ENCODE data around the gene SAP25. TPM values are rescaled to one million over a fixed set of nuclear protein-coding genes. Genes with fewer than 3 reads are reported as not detected.

Gene SAP25
- total and polyA plus RNA-seq, 2 donors (not counting 1 experiment from before 2014, with no cell fraction given): 51.7 to 71.9 TPM

- H3K27me3 ChIP-seq (replicated peaks in 1 of 4; ENCODE audit: control extremely low read depth in 1 of 4, control insufficient read depth in 3 of 4, insufficient read depth in 4 of 4, low read length in 3 of 4): no peaks in the 10 kb centered on the region
- H3K4me1 ChIP-seq (ENCODE audit: control insufficient read depth in 2 of 2, insufficient read depth in 2 of 2, low read length in 2 of 2): peaks cover 14 to 23% of the 10 kb centered on the region in 2 donors
- intact Hi-C loops (cut with micrococcal nuclease): loop anchor here (1.0 to 2.0 kb wide), 10 partner anchors 11 to 314 kb away; partner anchors contain the start of genes FBXO24, GNB2, LRCH4 and MEPCE
- H3K4me3 ChIP-seq (ENCODE audit: control extremely low read depth in 1 of 5, extremely low read depth in 1 of 5, insufficient read depth in 1 of 5, low read depth in 2 of 5, low read length in 4 of 5): peak within 1 kb of the TSS; percentile 62 to 84 (median 72)
- Mint-ChIP-seq H3K4me3 (peak within 1 kb of the TSS; percentile 91), H3K27ac (peak within 1 kb of the TSS; percentile 76), H3K4me1 (peaks cover 36% of the 10 kb centered on the region), H3K9me3 (ENCODE audit: insufficient read depth) (no peaks in the 10 kb centered on the region), H3K27me3 (no peaks in the 10 kb centered on the region)
- no peaks in the 10 kb centered on the region for H4K20me1 ChIP-seq (ENCODE audit: control insufficient read depth, insufficient read depth, low read length, poor library complexity, severe bottlenecking)
- peak within 1 kb of the TSS; percentile 82 for H3K9ac ChIP-seq (ENCODE audit: low read length)
- TF ChIP-seq CTCF (IDR thresholded peaks at IDR 0.05) (no peak), EZH2 (IDR thresholded peaks at IDR 0.05; ENCODE audit: borderline replicate concordance, insufficient read depth, low read depth, low read length, poor library complexity, severe bottlenecking) (no peak)
- POLR2A ChIA-PET: interaction anchor here (0.7 to 1.6 kb wide), 6 partner anchors 11 to 167 kb away, joined by 3 to 9 read pairs (median 5); partner anchors contain the start of genes FBXO24 and POP7
- H3K79me2 ChIP-seq (ENCODE audit: control insufficient read depth, insufficient read depth, low read length): peaks cover 39% of the 10 kb centered on the region
- peak within 1 kb of the TSS; percentile 88 for H3K4me2 ChIP-seq (replicated peaks; ENCODE audit: low read depth, low read length, poor library complexity, severe bottlenecking)
- peak within 1 kb of the TSS; percentile 97 for H2AFZ ChIP-seq (ENCODE audit: insufficient read depth, low read depth, low read length, poor library complexity, severe bottlenecking)
- WGBS (ENCODE audit: insufficient coverage): under 1% methylated on average over 60 of the region's 60 CpGs
- peak; percentile 100 for DNase-seq
- no peaks in the 10 kb centered on the region for H3K36me3 ChIP-seq (replicated peaks in 1 of 2; ENCODE audit: control extremely low read depth in 1 of 2, control insufficient read depth in 1 of 2, extremely low read depth in 1 of 2, insufficient read depth in 2 of 2, low read length in 1 of 2)
- H3K27ac ChIP-seq (ENCODE audit: low read length in 2 of 2): peak within 1 kb of the TSS in 1 of 2 donors; percentile 42
- peak; percentile 97 for ATAC-seq (ENCODE audit: low read depth)
- H3K9me3 ChIP-seq (ENCODE audit: control extremely low read depth in 1 of 3, control insufficient read depth in 2 of 3, insufficient read depth in 1 of 3, low read length in 2 of 3): no peaks in the 10 kb centered on the region
- CTCF ChIA-PET: interaction anchor here (0.7 to 2.9 kb wide), 6 partner anchors 11 to 153 kb away, joined by 3 to 17 read pairs (median 4); partner anchors contain the start of gene FBXO24
These were observed 34.9 kb downstream of the SAP25 start, which contains the start of gene AGFG2 for GRCh38 chr7:100538654-100539435. Gene AGFG2 (plus strand): TSS chr7:100539203. CDS start chr7:100539347, 144 bp downstream.
